GM23338 (cell line): ENCODE results near the gene ABCA1. TPM values are rescaled to one million over a fixed set of nuclear protein-coding genes. Genes with fewer than 3 reads are reported as not detected.

Experiments used
- ATAC-seq: fragments of 200-7000 bp; cut with Tn5 transposase; 3 replicates; pipeline ENCODE4 v1.9.1; 2020
- DNase-seq: peaks from one replicate; pipeline ENCODE4 v3.0.0-alpha.2; 2015; ENCODE audit warnings: low spot score
- H2AFZ ChIP-seq: fragments of 200-600 bp; sonication (generic); 2 replicates; pipeline ENCODE4 v1.8.0; 2016; ENCODE audit warnings: antibody characterized with exemption, mild to moderate bottlenecking, moderate library complexity
- H3F3A ChIP-seq: fragments of 200-600 bp; sonication (generic); replicated peaks from 2 replicates; pipeline ENCODE4 v1.8.0; 2017; ENCODE audit warnings: antibody characterized with exemption, mixed run types, low read depth
- H3K27ac ChIP-seq: fragments of 200-600 bp; sonication (generic); 2 replicates; pipeline ENCODE4 v1.6.1; 2016; ENCODE audit warnings: low read depth
- H3K27me3 ChIP-seq: fragments of 200-600 bp; sonication (generic); 2 replicates; pipeline ENCODE4 v1.8.0; 2016; ENCODE audit warnings: mild to moderate bottlenecking, mixed run types, moderate library complexity; ENCODE audit not compliant: insufficient read depth
- H3K36me3 ChIP-seq: fragments of 200-600 bp; sonication (generic); 2 replicates; pipeline ENCODE4 v1.8.0; 2016; ENCODE audit warnings: mild to moderate bottlenecking; ENCODE audit not compliant: insufficient read depth
- H3K4me1 ChIP-seq: fragments of 200-600 bp; sonication (generic); 2 replicates; pipeline ENCODE4 v1.8.0; 2016; ENCODE audit warnings: mild to moderate bottlenecking, moderate library complexity; ENCODE audit not compliant: insufficient read depth
- H3K4me2 ChIP-seq: fragments of 200-600 bp; sonication (generic); 2 replicates; pipeline ENCODE4 v1.7.1; 2017; ENCODE audit warnings: mixed run types
- H3K4me3 ChIP-seq: fragments of 200-600 bp; sonication (generic); 2 replicates; pipeline ENCODE4 v1.6.1; 2016; ENCODE audit warnings: mixed run types
- H3K79me2 ChIP-seq: fragments of 200-600 bp; sonication (generic); replicated peaks from 2 replicates; pipeline ENCODE4 v1.8.0; 2017; ENCODE audit warnings: mild to moderate bottlenecking; ENCODE audit not compliant: insufficient read depth
- H3K9me2 ChIP-seq: fragments of 200-600 bp; sonication (generic); 2 replicates; pipeline ENCODE4 v1.8.0; 2017; ENCODE audit not compliant: insufficient read depth
- H4K20me1 ChIP-seq: fragments of 200-600 bp; sonication (generic); replicated peaks from 2 replicates; pipeline ENCODE4 v1.8.0; 2017; ENCODE audit warnings: mild to moderate bottlenecking; ENCODE audit not compliant: insufficient read depth
- H3K27ac Mint-ChIP-seq: 2 replicates; pipeline ENCODE4 v1.8.0; 2020; ENCODE audit warnings: inconsistent platforms, mild to moderate bottlenecking, moderate library complexity, mixed read lengths
- H3K27me3 Mint-ChIP-seq: 3 replicates; pipeline ENCODE4 v1.8.0; 2022; ENCODE audit warnings: low read depth, mild to moderate bottlenecking, moderate library complexity, mixed read lengths, inconsistent platforms; ENCODE audit not compliant: insufficient read depth, poor library complexity
- H3K36me3 Mint-ChIP-seq: 3 replicates; pipeline ENCODE4 v1.8.0; 2021; ENCODE audit warnings: low read depth, mild to moderate bottlenecking, inconsistent platforms, moderate library complexity, mixed read lengths
- H3K4me1 Mint-ChIP-seq: 3 replicates; pipeline ENCODE4 v1.8.0; 2020; ENCODE audit warnings: mild to moderate bottlenecking, inconsistent platforms, mixed read lengths
- H3K4me3 Mint-ChIP-seq: 3 replicates; pipeline ENCODE4 v1.8.0; 2021; ENCODE audit warnings: moderate library complexity, mild to moderate bottlenecking, inconsistent platforms, mixed read lengths
- H3K9me3 Mint-ChIP-seq: 3 replicates; pipeline ENCODE4 v1.8.0; 2020; ENCODE audit warnings: moderate library complexity, mild to moderate bottlenecking, inconsistent platforms, mixed read lengths
- CREB1 ChIP-seq: fragments of 250-450 bp; sonication (Bioruptor Pico); IDR thresholded peaks from 2 replicates; pipeline ENCODE4 v1.5.0; 2020; ENCODE audit warnings: low read depth, mild to moderate bottlenecking, moderate library complexity
- EZH2 ChIP-seq: fragments of 200-600 bp; sonication (generic); IDR thresholded peaks from one replicate; pipeline ENCODE4 v1.8.0; 2017; ENCODE audit warnings: antibody characterized with exemption, mild to moderate bottlenecking, low read depth; ENCODE audit not compliant: unreplicated experiment
- EZH2phosphoT487 ChIP-seq: fragments of 200-600 bp; sonication (generic); IDR thresholded peaks from one replicate; pipeline ENCODE4 v1.8.1; 2018; ENCODE audit warnings: antibody characterized with exemption; ENCODE audit not compliant: unreplicated experiment
- JUNB ChIP-seq: IDR thresholded peaks from one replicate; pipeline ENCODE4 v1.6.1; 2016; ENCODE audit warnings: antibody characterized with exemption; ENCODE audit not compliant: unreplicated experiment
- STAT1 ChIP-seq: IDR thresholded peaks from one replicate; pipeline ENCODE4 v1.6.1; 2016; ENCODE audit warnings: antibody characterized with exemption; ENCODE audit not compliant: unreplicated experiment
- ZNF114 ChIP-seq: fragments of 250-450 bp; sonication (Bioruptor Pico); IDR thresholded peaks from 2 replicates; pipeline ENCODE4 v1.5.0; 2020; ENCODE audit warnings: mild to moderate bottlenecking, moderate library complexity
- ZNF331 ChIP-seq: fragments of 250-450 bp; sonication (Bioruptor Pico); IDR thresholded peaks from 2 replicates; pipeline ENCODE4 v1.5.0; 2020; ENCODE audit warnings: low read depth, mild to moderate bottlenecking, moderate library complexity
- polyA plus RNA-seq: library from polyadenylated mRNA; unstranded; fragments of >200 nt; fragmentation: Nextera tagmentation; extraction: Ambion mirVana; gene quantifications from 2 replicates; pipeline ENCODE4 v1.2.1, GENCODE V29; 2016
- total RNA-seq: library from RNA; depleted of rRNA; stranded (reverse); fragments of >200 nt; shearing (Covaris generic); gene quantifications from 2 replicates; pipeline ENCODE4 v1.2.3, GENCODE V29; 2014
- TF ChIP-seq, protein P1 (sequence below): IDR thresholded peaks from 2 replicates; pipeline ENCODE4 v1.6.1; 2016; ENCODE audit warnings: antibody characterized with exemption
- TF ChIP-seq, protein P2 (sequence below): IDR thresholded peaks from one replicate; pipeline ENCODE4 v1.6.1; 2018; ENCODE audit warnings: antibody characterized with exemption; ENCODE audit not compliant: unreplicated experiment
- TF ChIP-seq, protein P3 (sequence below), 2 experiments: fragments of 200-600 bp in 1 of 2; sonication (generic) in 1 of 2; conservative IDR thresholded peaks; 2 replicates each; pipeline versions ENCODE4 v1.5.1 to v1.6.1; 2016 to 2017; ENCODE audit warnings: antibody characterized with exemption in 2 of 2, low read depth in 2 of 2, mild to moderate bottlenecking in 2 of 2, moderate library complexity in 1 of 2

ABCA1 gene
- total and polyA plus RNA-seq, 2 experiments from 2014 or later: 1.4 to 2.8 TPM

DNA sequence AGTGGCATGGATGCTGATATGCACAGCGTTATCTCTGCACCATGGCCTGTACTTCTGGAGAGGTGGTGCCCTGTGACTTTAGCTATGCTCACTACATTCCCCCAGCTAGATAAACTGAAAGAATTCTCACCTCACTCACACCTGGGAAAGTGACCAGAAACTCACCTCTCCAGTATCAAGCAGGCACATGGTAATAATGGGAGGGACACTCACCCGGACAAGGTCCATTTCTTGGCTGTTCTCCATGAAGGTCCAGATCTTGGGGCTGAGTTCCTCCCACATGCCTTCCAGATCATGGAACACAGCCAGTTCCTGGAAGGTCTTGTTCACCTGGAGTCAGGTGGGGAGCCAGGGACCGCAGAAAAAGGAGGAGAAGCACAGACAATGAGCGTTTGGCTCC is 91.2 kb downstream of the ABCA1 start:
- Mint-ChIP-seq H3K36me3 (peaks cover 33% of the 10 kb centered on the region), H3K27ac (no peak overlapping the region), H3K9me3 (no peaks in the 10 kb centered on the region), H3K4me3 (no peak overlapping the region), H3K4me1 (no peaks in the 10 kb centered on the region), H3K27me3 (no peaks in the 10 kb centered on the region)
- Histone ChIP-seq H3K9me2 (no peaks in the 10 kb centered on the region), H4K20me1 (no peaks in the 10 kb centered on the region), H3K4me3 (no peak overlapping the region), H3K27me3 (no peaks in the 10 kb centered on the region), H2AFZ (no peak overlapping the region), H3K4me1 (peaks cover 6% of the 10 kb centered on the region; the same call in 1 of the 2 replicates), H3K79me2 (no peaks in the 10 kb centered on the region), H3K36me3 (no peaks in the 10 kb centered on the region), H3K4me2 (no peak overlapping the region), H3K27ac (no peak overlapping the region), H3F3A (no peaks in the 10 kb centered on the region)
- DNase-seq (no peak), ATAC-seq (no peak)
- TF ChIP-seq ZNF331 (CRISPR knock-in tag) (no peak), STAT1 (no peak), EZH2phosphoT487 (no peak), ZNF114 (CRISPR knock-in tag) (no peak)
- TF ChIP-seq, protein P1, sequence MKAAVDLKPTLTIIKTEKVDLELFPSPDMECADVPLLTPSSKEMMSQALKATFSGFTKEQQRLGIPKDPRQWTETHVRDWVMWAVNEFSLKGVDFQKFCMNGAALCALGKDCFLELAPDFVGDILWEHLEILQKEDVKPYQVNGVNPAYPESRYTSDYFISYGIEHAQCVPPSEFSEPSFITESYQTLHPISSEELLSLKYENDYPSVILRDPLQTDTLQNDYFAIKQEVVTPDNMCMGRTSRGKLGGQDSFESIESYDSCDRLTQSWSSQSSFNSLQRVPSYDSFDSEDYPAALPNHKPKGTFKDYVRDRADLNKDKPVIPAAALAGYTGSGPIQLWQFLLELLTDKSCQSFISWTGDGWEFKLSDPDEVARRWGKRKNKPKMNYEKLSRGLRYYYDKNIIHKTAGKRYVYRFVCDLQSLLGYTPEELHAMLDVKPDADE: no peak

DNA sequence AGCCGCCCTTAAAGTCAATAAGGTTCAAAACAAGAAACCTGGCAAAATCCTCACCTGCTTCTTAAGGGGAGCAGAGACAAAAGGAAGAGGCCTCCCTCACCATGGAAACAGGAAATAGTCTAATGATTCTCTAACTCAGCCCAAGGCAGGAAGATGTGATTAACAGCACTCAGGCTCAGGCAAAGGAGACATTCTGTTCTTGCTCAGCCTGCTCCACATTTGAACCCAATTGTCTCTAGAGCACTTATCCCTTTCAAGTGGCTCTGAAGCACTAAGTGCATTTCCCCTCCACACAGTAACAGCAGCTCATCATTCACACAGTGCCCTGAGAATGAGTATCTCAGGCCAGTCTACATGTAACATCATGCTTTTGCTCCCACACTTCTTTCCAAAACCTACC is 91.7 kb downstream of the ABCA1 start:
- no peaks in the 10 kb centered on the region for H3K79me2 ChIP-seq
- H3F3A ChIP-seq: no peaks in the 10 kb centered on the region
- no peak overlapping the region for H3K4me2 ChIP-seq
- H3K27ac ChIP-seq: no peak overlapping the region
- H3K9me2 ChIP-seq: no peaks in the 10 kb centered on the region
- no peaks in the 10 kb centered on the region for H3K9me3 Mint-ChIP-seq
- no peaks in the 10 kb centered on the region for H3K36me3 ChIP-seq
- H3K27me3 ChIP-seq: no peaks in the 10 kb centered on the region
- no peak overlapping the region for H3K4me3 ChIP-seq
- DNase-seq (peak; percentile 29), ATAC-seq (no peak)
- no peak overlapping the region for H3K4me3 Mint-ChIP-seq
- H2AFZ ChIP-seq: no peak overlapping the region
- peak overlapping the region; percentile 15; the same call in 1 of the 2 replicates for H3K27ac Mint-ChIP-seq
- no peaks in the 10 kb centered on the region for H3K27me3 Mint-ChIP-seq
- H3K4me1 Mint-ChIP-seq: no peaks in the 10 kb centered on the region
- H3K4me1 ChIP-seq: peaks cover 6% of the 10 kb centered on the region; the same call in 1 of the 2 replicates
- no peaks in the 10 kb centered on the region for H4K20me1 ChIP-seq
- H3K36me3 Mint-ChIP-seq: peaks cover 38% of the 10 kb centered on the region
- TF ChIP-seq, protein P1: no peak
- TF ChIP-seq ZNF114 (CRISPR knock-in tag): no peak
- TF ChIP-seq EZH2: no peak
- no peak for TF ChIP-seq STAT1
- no peak for TF ChIP-seq JUNB
- TF ChIP-seq, protein P2, sequence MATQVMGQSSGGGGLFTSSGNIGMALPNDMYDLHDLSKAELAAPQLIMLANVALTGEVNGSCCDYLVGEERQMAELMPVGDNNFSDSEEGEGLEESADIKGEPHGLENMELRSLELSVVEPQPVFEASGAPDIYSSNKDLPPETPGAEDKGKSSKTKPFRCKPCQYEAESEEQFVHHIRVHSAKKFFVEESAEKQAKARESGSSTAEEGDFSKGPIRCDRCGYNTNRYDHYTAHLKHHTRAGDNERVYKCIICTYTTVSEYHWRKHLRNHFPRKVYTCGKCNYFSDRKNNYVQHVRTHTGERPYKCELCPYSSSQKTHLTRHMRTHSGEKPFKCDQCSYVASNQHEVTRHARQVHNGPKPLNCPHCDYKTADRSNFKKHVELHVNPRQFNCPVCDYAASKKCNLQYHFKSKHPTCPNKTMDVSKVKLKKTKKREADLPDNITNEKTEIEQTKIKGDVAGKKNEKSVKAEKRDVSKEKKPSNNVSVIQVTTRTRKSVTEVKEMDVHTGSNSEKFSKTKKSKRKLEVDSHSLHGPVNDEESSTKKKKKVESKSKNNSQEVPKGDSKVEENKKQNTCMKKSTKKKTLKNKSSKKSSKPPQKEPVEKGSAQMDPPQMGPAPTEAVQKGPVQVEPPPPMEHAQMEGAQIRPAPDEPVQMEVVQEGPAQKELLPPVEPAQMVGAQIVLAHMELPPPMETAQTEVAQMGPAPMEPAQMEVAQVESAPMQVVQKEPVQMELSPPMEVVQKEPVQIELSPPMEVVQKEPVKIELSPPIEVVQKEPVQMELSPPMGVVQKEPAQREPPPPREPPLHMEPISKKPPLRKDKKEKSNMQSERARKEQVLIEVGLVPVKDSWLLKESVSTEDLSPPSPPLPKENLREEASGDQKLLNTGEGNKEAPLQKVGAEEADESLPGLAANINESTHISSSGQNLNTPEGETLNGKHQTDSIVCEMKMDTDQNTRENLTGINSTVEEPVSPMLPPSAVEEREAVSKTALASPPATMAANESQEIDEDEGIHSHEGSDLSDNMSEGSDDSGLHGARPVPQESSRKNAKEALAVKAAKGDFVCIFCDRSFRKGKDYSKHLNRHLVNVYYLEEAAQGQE: no peak
- TF ChIP-seq, protein P3, sequence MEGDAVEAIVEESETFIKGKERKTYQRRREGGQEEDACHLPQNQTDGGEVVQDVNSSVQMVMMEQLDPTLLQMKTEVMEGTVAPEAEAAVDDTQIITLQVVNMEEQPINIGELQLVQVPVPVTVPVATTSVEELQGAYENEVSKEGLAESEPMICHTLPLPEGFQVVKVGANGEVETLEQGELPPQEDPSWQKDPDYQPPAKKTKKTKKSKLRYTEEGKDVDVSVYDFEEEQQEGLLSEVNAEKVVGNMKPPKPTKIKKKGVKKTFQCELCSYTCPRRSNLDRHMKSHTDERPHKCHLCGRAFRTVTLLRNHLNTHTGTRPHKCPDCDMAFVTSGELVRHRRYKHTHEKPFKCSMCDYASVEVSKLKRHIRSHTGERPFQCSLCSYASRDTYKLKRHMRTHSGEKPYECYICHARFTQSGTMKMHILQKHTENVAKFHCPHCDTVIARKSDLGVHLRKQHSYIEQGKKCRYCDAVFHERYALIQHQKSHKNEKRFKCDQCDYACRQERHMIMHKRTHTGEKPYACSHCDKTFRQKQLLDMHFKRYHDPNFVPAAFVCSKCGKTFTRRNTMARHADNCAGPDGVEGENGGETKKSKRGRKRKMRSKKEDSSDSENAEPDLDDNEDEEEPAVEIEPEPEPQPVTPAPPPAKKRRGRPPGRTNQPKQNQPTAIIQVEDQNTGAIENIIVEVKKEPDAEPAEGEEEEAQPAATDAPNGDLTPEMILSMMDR (conservative IDR thresholded peaks at IDR 0.05; ENCODE audit: low read depth in 2 of 2): no peak
- no peak for TF ChIP-seq CREB1 (CRISPR knock-in tag)
